Transverse colon (tissue), 4 donors: ENCODE data around the gene GRHL1.

Experiments used
- CTCF ChIP-seq, 5 experiments: fragments of 200-600 bp in 3 of 5; fragments of 450-650 bp in 2 of 5; sonication (generic) in 3 of 5; IDR thresholded peaks; 1 replicate in 2 of 5; 2 replicates in 3 of 5; pipeline ENCODE4 v1.5.1; 2016 to 2017; ENCODE audit warnings: antibody characterized with exemption in 5 of 5, inconsistent platforms in 3 of 5, mild to moderate bottlenecking in 2 of 5, moderate library complexity in 1 of 5
- POLR2AphosphoS5 ChIP-seq, 3 donors: sonication (generic); formaldehyde crosslinking; IDR thresholded peaks; one replicate each; pipeline ENCODE4 v1.6.1; 2016; ENCODE audit warnings: antibody characterized with exemption in 3 of 3

GRCh38 chr2:9948721-9949120, 2.8 kb upstream of the GRHL1 start:
- TF ChIP-seq POLR2AphosphoS5 (IDR thresholded peaks at IDR 0.05) (no peak), CTCF (IDR thresholded peaks at IDR 0.05) (no peak)
